Fibroblast of lung (primary cell): ENCODE data around the gene TRAPPC2L. TPM values are rescaled to one million over a fixed set of nuclear protein-coding genes. Genes with fewer than 3 reads are reported as not detected.

ENCODE experiments used
- DNase-seq, 2 donors: peaks; one replicate each; pipeline versions ENCODE4 v3.0.0 to v3.0.0-alpha.2; 2010; ENCODE audit warnings: low read depth in 2 of 2
- H2AFZ ChIP-seq: 2 replicates; pipeline ENCODE4 v1.5.1; 2012; ENCODE audit warnings: low read length, control low read depth, inconsistent platforms
- H3K27ac ChIP-seq: 2 replicates; pipeline ENCODE4 v1.5.1; 2011; ENCODE audit warnings: low read length, control low read depth; ENCODE audit not compliant: insufficient read depth
- H3K27me3 ChIP-seq: 2 replicates; pipeline ENCODE4 v1.5.1; 2011; ENCODE audit warnings: mild to moderate bottlenecking, low read length; ENCODE audit not compliant: control insufficient read depth, insufficient read depth
- H3K36me3 ChIP-seq: 2 replicates; pipeline ENCODE4 v1.5.1; 2011; ENCODE audit warnings: low read length; ENCODE audit not compliant: control insufficient read depth, insufficient read depth
- H3K4me1 ChIP-seq: 2 replicates; pipeline ENCODE4 v1.5.1; 2011; ENCODE audit warnings: low read length; ENCODE audit not compliant: control insufficient read depth, insufficient read depth; ENCODE audit errors: extremely low read depth
- H3K4me2 ChIP-seq: 2 replicates; pipeline ENCODE4 v1.5.1; 2011; ENCODE audit warnings: low read length, control low read depth; ENCODE audit not compliant: insufficient read depth; ENCODE audit errors: extremely low read depth
- H3K4me3 ChIP-seq, 4 experiments: fragments of 200-600 bp in 1 of 4; sonication (generic) in 1 of 4; replicated peaks in 1 of 4; 2 replicates each; pipeline ENCODE4 v1.5.1; 2011 to 2016; ENCODE audit warnings: low read length in 4 of 4, low read depth in 3 of 4, mild to moderate bottlenecking in 3 of 4, control low read depth in 2 of 4, inconsistent platforms in 1 of 4, mixed read lengths in 1 of 4; ENCODE audit not compliant: insufficient read depth in 1 of 4; ENCODE audit errors: control extremely low read depth in 1 of 4
- H3K79me2 ChIP-seq: 2 replicates; pipeline ENCODE4 v1.5.1; 2012; ENCODE audit warnings: mild to moderate bottlenecking, low read length, inconsistent platforms; ENCODE audit not compliant: control insufficient read depth, insufficient read depth
- H3K9ac ChIP-seq: 2 replicates; pipeline ENCODE4 v1.5.1; 2011; ENCODE audit warnings: mild to moderate bottlenecking, low read length, control low read depth; ENCODE audit not compliant: insufficient read depth
- H3K9me3 ChIP-seq: 2 replicates; pipeline ENCODE4 v1.5.1; 2012; ENCODE audit warnings: low read depth, low read length; ENCODE audit not compliant: control insufficient read depth, insufficient read depth
- H4K20me1 ChIP-seq: 2 replicates; pipeline ENCODE4 v1.5.1; 2011; ENCODE audit warnings: low read length; ENCODE audit not compliant: control insufficient read depth, insufficient read depth; ENCODE audit errors: extremely low read depth
- EZH2 ChIP-seq: IDR thresholded peaks from 2 replicates; pipeline ENCODE4 v1.5.1; 2012; ENCODE audit warnings: low read length, control low read depth, mild to moderate bottlenecking; ENCODE audit errors: missing control alignments
- polyA plus RNA-seq, 2 donors: library from polyadenylated mRNA; depleted of rRNA in 1 of 2; stranded (reverse) in 1 of 2; unstranded in 1 of 2; fragments of >200 nt; gene quantifications; 2 replicates each; pipeline ENCODE4 v1.2.1, GENCODE V29; 2011 to 2012; ENCODE audit warnings: missing spikeins in 1 of 2
- total RNA-seq: library from RNA; depleted of rRNA; stranded (reverse); fragments of >200 nt; gene quantifications from 2 replicates; pipeline ENCODE4 v1.2.1, GENCODE V29; 2014
- TF ChIP-seq, protein P1 (sequence below), 2 donors: IDR thresholded peaks in 1 of 2; conservative IDR thresholded peaks in 1 of 2; 1 replicate in 1 of 2; 2 replicates in 1 of 2; pipeline ENCODE4 v1.5.1; 2011 to 2012; ENCODE audit warnings: low read length in 2 of 2, control low read depth in 1 of 2, inconsistent platforms in 1 of 2, low read depth in 1 of 2, mild to moderate bottlenecking in 1 of 2

The TRAPPC2L gene
- total and polyA plus RNA-seq, 2 donors (not counting 1 experiment from before 2014, with no cell fraction given), result 47.7 to 63.7 TPM

DNA sequence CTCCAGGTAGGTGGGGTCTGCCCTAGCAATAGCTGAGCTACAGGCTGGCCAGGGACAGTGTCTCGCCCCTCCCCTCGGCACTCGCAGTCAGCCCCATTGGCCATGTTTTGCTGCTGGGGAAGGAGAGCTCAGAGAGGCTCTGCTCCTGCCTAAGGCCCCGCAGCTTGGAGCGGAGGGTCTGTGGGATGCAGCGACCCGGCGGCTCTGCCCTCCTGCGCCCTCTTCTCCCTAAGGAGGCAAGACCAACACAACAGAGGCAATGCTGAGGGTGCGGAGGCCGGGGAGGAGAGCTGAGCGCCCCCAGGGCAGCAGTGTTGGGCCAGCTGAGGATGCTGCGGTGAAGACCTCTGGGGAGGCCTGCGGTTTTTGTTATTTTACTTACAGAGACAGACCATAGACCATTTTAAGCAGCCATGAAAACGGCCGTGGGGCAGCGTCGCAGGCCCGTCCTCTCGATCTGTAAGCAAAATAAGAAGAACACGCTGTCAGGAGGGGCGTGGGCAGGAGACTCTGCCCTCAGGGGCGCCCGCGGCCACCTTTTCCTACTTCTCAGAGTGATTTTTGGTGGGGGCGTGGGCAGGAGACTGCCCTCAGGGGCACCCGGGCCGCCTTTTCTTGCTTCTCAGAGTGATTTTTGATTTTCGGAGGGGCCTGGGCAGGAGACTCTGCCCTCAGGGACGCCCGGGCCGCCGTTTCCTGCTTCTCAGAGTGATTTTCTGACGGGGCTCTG lies 40.9 kb downstream of the TRAPPC2L start:
- Histone ChIP-seq H3K9ac (no peak overlapping the region), H3K4me3 (no peak overlapping the region), H3K36me3 (no peaks in the 10 kb centered on the region), H2AFZ (no peak overlapping the region), H4K20me1 (no peaks in the 10 kb centered on the region), H3K79me2 (no peaks in the 10 kb centered on the region), H3K4me2 (no peak overlapping the region), H3K27ac (no peak overlapping the region), H3K27me3 (peaks cover 7% of the 10 kb centered on the region), H3K9me3 (no peaks in the 10 kb centered on the region), H3K4me1 (no peaks in the 10 kb centered on the region)
- no peak for TF ChIP-seq EZH2
- DNase-seq, result no peak

DNA sequence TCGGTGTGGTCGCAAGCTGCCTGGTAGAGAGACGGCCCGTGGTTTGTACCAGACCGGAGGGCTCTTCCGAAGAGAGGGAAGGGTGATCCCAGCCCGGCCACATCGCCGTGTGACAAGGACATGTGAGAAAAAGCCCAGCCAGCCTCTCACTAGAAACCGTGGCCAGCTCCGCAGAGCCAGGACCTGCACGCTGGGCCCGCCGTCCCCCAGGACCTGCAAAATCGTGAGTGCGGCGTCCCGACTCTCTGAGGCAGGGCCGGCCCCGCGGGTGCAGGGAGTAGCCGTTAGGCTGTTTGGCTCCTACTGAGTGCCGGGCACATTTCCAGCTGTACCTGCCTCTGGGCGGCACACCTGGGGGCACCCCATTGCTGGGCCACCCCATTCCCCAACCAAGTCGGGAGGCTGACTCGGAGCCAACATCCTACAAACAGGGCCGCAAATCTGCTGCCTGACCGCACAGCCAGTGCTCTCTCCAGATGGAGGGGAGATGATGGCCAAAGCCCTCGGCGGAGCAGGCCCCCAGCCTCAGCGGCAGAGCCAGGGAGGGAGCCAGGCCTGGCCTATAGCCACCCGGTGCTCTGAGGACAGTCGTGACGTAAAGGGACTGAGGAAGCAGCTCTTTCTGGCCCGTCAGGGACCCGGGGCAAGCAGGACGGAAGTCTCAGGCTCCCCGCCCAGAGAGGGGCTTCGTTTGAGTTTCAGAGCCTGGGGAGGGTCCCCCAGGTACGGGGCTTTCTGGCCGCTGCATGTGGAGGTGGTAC lies 43.2 kb downstream of the TRAPPC2L start:
- Histone ChIP-seq H3K9me3 (no peaks in the 10 kb centered on the region), H3K4me2 (no peak overlapping the region), H3K36me3 (no peaks in the 10 kb centered on the region), H3K79me2 (no peaks in the 10 kb centered on the region), H3K4me3 (no peak overlapping the region), H3K4me1 (no peaks in the 10 kb centered on the region), H3K27ac (no peak overlapping the region), H4K20me1 (no peaks in the 10 kb centered on the region), H3K9ac (no peak overlapping the region), H2AFZ (no peak overlapping the region), H3K27me3 (peaks cover 7% of the 10 kb centered on the region)
- no peak for DNase-seq
- no peak for TF ChIP-seq EZH2
- TF ChIP-seq, protein P1, sequence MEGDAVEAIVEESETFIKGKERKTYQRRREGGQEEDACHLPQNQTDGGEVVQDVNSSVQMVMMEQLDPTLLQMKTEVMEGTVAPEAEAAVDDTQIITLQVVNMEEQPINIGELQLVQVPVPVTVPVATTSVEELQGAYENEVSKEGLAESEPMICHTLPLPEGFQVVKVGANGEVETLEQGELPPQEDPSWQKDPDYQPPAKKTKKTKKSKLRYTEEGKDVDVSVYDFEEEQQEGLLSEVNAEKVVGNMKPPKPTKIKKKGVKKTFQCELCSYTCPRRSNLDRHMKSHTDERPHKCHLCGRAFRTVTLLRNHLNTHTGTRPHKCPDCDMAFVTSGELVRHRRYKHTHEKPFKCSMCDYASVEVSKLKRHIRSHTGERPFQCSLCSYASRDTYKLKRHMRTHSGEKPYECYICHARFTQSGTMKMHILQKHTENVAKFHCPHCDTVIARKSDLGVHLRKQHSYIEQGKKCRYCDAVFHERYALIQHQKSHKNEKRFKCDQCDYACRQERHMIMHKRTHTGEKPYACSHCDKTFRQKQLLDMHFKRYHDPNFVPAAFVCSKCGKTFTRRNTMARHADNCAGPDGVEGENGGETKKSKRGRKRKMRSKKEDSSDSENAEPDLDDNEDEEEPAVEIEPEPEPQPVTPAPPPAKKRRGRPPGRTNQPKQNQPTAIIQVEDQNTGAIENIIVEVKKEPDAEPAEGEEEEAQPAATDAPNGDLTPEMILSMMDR (conservative IDR thresholded peaks at IDR 0.05 in 1 of 2, IDR thresholded peaks at IDR 0.05 in 1 of 2; ENCODE audit: low read depth in 1 of 2, low read length in 2 of 2), result no peak

DNA sequence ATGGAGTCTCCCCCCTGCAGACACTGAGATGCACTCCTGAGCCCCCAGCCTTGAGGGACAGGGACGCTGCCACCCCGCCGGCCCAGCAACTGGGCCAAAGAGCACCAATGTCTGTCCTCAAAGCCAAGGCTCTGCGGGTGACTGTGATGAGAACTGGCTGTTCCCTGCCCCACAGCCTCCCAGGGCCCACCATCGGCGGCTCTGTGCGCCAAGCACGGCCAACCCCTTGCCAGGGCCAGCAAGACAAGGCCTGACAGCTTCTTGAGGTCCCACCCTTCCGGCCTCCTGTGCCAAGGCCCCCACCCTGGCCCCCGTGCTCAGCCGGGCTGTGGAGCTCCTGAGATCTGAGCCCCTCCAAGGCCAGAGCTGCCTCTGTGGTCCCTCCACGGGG lies 43.7 kb downstream of the TRAPPC2L start:
- Histone ChIP-seq H3K4me3 (no peak overlapping the region), H3K9me3 (no peaks in the 10 kb centered on the region), H3K4me1 (no peaks in the 10 kb centered on the region), H3K36me3 (no peaks in the 10 kb centered on the region), H2AFZ (no peak overlapping the region), H3K4me2 (no peak overlapping the region), H3K9ac (no peak overlapping the region), H3K27me3 (peaks cover 7% of the 10 kb centered on the region), H3K27ac (no peak overlapping the region), H3K79me2 (no peaks in the 10 kb centered on the region), H4K20me1 (no peaks in the 10 kb centered on the region)
- no peak for TF ChIP-seq EZH2
- TF ChIP-seq, protein P1 (conservative IDR thresholded peaks at IDR 0.05 in 1 of 2, IDR thresholded peaks at IDR 0.05 in 1 of 2; ENCODE audit: low read depth in 1 of 2, low read length in 2 of 2), result no peak
- peak in 1 of 2 donors; percentile 28 for DNase-seq
